Hepatocyte (in vitro differentiated cells): ENCODE measurements around the gene DNAJC25.

Experiments
- EZH2phosphoT487 ChIP-seq: fragments of 200-600 bp; sonication (generic); IDR thresholded peaks from one replicate; pipeline ENCODE4 v1.6.1; 2018; ENCODE audit warnings: antibody characterized with exemption, mild to moderate bottlenecking, low read depth, moderate library complexity; ENCODE audit not compliant: unreplicated experiment, severe bottlenecking
- TF ChIP-seq, protein P1 (sequence below): fragments of 200-600 bp; sonication (generic); IDR thresholded peaks from 2 replicates; pipeline ENCODE4 v1.5.1; 2016; ENCODE audit warnings: antibody characterized with exemption, mild to moderate bottlenecking; ENCODE audit not compliant: poor library complexity

DNA sequence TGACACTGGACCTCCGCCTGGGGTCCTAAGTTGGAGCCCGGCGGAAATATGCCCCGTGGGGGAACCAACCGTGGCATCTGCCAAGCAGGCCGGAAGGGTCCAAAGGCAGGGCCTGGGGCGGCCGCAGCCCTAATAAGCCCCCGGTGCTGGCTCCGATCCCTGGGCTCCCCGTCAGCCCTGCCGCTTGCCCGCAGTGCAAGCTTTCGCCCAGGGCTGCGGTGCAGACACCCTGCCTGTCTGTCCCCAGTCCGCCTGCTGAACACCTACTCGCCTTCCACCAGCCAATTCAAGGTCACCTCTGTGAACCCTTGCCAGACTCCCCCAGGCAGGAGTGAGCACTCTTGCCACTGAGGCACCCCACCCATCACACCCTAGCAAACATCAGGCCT lies 31.2 kb upstream of the DNAJC25 start:
- TF ChIP-seq, protein P1, sequence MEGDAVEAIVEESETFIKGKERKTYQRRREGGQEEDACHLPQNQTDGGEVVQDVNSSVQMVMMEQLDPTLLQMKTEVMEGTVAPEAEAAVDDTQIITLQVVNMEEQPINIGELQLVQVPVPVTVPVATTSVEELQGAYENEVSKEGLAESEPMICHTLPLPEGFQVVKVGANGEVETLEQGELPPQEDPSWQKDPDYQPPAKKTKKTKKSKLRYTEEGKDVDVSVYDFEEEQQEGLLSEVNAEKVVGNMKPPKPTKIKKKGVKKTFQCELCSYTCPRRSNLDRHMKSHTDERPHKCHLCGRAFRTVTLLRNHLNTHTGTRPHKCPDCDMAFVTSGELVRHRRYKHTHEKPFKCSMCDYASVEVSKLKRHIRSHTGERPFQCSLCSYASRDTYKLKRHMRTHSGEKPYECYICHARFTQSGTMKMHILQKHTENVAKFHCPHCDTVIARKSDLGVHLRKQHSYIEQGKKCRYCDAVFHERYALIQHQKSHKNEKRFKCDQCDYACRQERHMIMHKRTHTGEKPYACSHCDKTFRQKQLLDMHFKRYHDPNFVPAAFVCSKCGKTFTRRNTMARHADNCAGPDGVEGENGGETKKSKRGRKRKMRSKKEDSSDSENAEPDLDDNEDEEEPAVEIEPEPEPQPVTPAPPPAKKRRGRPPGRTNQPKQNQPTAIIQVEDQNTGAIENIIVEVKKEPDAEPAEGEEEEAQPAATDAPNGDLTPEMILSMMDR, result no peak
- no peak for TF ChIP-seq EZH2phosphoT487
